ENCODE data around the gene PCDHGA5. TPM values are rescaled to one million over a fixed set of nuclear protein-coding genes. Genes with fewer than 3 reads are reported as not detected.

Gene PCDHGA5
- total RNA-seq, 1 experiment from 2014 or later = 0.05 TPM

GRCh38 chr5:141356133-141356532 is 7.8 kb upstream of the PCDHGA5 start:
- no peak overlapping the region for H2AFZ ChIP-seq (ENCODE audit: low read depth, low read length, poor library complexity, severe bottlenecking)
- DNase-seq (ENCODE audit: low read depth, low spot score) (no peak), ATAC-seq (no peak)
- no peaks in the 10 kb centered on the region for H3K36me3 ChIP-seq (ENCODE audit: control insufficient read depth in 1 of 2, insufficient read depth in 2 of 2, low read length in 2 of 2)
- no peak overlapping the region for H3K4me3 ChIP-seq (replicated peaks in 1 of 2; ENCODE audit: low read depth in 1 of 2, low read length in 2 of 2)
- H3K27ac ChIP-seq (ENCODE audit: low read depth, low read length) = no peak overlapping the region
- H3K9me3 ChIP-seq (ENCODE audit: control insufficient read depth in 1 of 2, insufficient read depth in 1 of 2, low read depth in 1 of 2, low read length in 2 of 2) = no peaks in the 10 kb centered on the region; a peak in 2 of 4 replicates
- H3K4me2 ChIP-seq (ENCODE audit: low read length) = no peak overlapping the region
- no peaks in the 10 kb centered on the region for H3K27me3 ChIP-seq (ENCODE audit: insufficient read depth, low read length)
- no peaks in the 10 kb centered on the region for H3K9me2 ChIP-seq (ENCODE audit: insufficient read depth)
- H3K79me2 ChIP-seq (ENCODE audit: insufficient read depth, low read length) = no peaks in the 10 kb centered on the region
- H3K4me1 ChIP-seq (ENCODE audit: control insufficient read depth in 1 of 2, insufficient read depth in 2 of 2, low read length in 2 of 2) = no peaks in the 10 kb centered on the region
- TF ChIP-seq CEBPB (IDR thresholded peaks at IDR 0.05; ENCODE audit: low read depth) (no peak), EZH2phosphoT487 (IDR thresholded peaks at IDR 0.05; ENCODE audit: borderline replicate concordance) (no peak), ATF3 (IDR thresholded peaks at IDR 0.05) (no peak), RAD21 (IDR thresholded peaks at IDR 0.05; ENCODE audit: low read depth) (no peak), REST (IDR thresholded peaks at IDR 0.05; ENCODE audit: low read depth) (no peak), JUND (IDR thresholded peaks at IDR 0.05) (no peak), EGR1 (IDR thresholded peaks at IDR 0.05; ENCODE audit: low read depth) (no peak), CBX3 (IDR thresholded peaks at IDR 0.05; ENCODE audit: low read depth) (no peak), TCF7L2 (IDR thresholded peaks at IDR 0.05; ENCODE audit: borderline replicate concordance, extremely low read depth, insufficient read depth, insufficient read length) (no peak), ELF1 (IDR thresholded peaks at IDR 0.05; ENCODE audit: borderline replicate concordance, low read depth) (no peak), FOSL1 (IDR thresholded peaks at IDR 0.05; ENCODE audit: low read depth) (no peak), EZH2 (IDR thresholded peaks at IDR 0.05) (no peak)
- TF ChIP-seq, protein P1, sequence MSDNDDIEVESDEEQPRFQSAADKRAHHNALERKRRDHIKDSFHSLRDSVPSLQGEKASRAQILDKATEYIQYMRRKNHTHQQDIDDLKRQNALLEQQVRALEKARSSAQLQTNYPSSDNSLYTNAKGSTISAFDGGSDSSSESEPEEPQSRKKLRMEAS (IDR thresholded peaks at IDR 0.05) = no peak
- no peak overlapping the region for H3K9ac ChIP-seq (ENCODE audit: low read length)
- no TSS peak for BruUV-seq (replicated peaks)
- ChIA-PET RAD21 (ENCODE audit: low non-redundant PET in 1 of 2, low total read pairs in 2 of 2, uncharacterized antibody in 2 of 2, unreplicated experiment in 2 of 2) (no interaction called here), POLR2A (no interaction called here), CTCF (no interaction called here)
- intact Hi-C loops (cut with micrococcal nuclease) = no loop called here
- no peaks in the 10 kb centered on the region for H4K20me1 ChIP-seq (ENCODE audit: insufficient read depth)
